ENCODE results near the gene CACNA1D. TPM values are rescaled to one million over a fixed set of nuclear protein-coding genes. Genes with fewer than 3 reads are reported as not detected.

CACNA1D gene
- total RNA-seq, 3 donors from 2014 or later, result 0.96 to 50.3 (median 32.1) TPM

DNA sequence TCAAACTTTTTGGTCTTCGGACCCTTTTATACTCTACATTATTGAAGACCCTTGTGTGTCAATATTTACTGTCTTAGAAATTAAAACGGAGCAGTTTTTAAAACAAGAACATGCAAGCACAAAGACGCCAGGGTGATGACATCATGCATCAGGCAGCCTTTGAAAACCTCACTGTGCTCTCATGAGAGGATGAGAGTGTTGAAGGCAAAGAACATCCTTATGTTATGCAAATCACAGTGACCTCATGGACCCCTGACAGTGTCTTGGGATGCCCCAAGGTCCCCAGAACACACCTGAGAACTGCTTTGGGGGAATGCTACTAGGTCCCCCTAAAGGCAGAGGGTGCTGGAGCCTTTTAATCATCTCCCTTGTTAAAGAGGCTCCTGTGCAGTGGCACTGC lies 300.2 kb downstream of the CACNA1D start:
- no peak for DNase-seq (ENCODE audit: low spot score in 2 of 2)
- no peaks in the 10 kb centered on the region for H3K36me3 ChIP-seq
- TF ChIP-seq, protein P1, sequence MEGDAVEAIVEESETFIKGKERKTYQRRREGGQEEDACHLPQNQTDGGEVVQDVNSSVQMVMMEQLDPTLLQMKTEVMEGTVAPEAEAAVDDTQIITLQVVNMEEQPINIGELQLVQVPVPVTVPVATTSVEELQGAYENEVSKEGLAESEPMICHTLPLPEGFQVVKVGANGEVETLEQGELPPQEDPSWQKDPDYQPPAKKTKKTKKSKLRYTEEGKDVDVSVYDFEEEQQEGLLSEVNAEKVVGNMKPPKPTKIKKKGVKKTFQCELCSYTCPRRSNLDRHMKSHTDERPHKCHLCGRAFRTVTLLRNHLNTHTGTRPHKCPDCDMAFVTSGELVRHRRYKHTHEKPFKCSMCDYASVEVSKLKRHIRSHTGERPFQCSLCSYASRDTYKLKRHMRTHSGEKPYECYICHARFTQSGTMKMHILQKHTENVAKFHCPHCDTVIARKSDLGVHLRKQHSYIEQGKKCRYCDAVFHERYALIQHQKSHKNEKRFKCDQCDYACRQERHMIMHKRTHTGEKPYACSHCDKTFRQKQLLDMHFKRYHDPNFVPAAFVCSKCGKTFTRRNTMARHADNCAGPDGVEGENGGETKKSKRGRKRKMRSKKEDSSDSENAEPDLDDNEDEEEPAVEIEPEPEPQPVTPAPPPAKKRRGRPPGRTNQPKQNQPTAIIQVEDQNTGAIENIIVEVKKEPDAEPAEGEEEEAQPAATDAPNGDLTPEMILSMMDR (IDR thresholded peaks at IDR 0.05), result no peak
- no peak for TF ChIP-seq POLR2AphosphoS5 (IDR thresholded peaks at IDR 0.05)
- H3K27me3 ChIP-seq, result no peaks in the 10 kb centered on the region
- H3K27ac ChIP-seq, result no peak overlapping the region
- intact Hi-C loops (cut with DNase I; ENCODE audit: low total_unique reads), result no loop called here
- H3K4me1 ChIP-seq, result no peaks in the 10 kb centered on the region
- H3K9me3 ChIP-seq, result no peaks in the 10 kb centered on the region
- no peak overlapping the region for H3K4me3 ChIP-seq

DNA sequence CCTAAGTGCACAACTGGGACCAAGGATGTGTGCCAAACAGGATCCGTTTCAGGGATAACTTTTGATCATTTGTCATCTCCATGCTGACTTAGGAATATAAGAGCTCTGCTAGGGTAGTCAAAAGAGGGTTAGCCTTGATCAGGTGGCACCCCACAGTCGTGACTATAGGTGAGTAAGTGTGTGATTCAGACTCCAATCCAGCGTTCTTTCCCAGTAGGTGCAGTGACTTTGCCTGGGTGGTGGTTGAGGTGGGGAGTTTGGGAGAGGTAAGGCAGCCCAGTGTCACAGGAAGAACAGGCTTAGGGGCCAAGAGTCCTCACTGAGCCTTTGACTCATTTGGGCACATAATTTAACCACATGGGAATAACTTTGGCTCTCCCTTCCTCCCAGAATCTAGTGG lies 300.8 kb downstream of the CACNA1D start:
- H3K27ac ChIP-seq, result no peak overlapping the region
- no peaks in the 10 kb centered on the region for H3K9me3 ChIP-seq
- DNase-seq (ENCODE audit: low spot score in 2 of 2), result no peak
- no peak overlapping the region for H3K4me3 ChIP-seq
- H3K4me1 ChIP-seq, result no peaks in the 10 kb centered on the region
- H3K27me3 ChIP-seq, result no peaks in the 10 kb centered on the region
- no peaks in the 10 kb centered on the region for H3K36me3 ChIP-seq
- intact Hi-C loops (cut with DNase I; ENCODE audit: low total_unique reads), result no loop called here
- TF ChIP-seq POLR2A (IDR thresholded peaks at IDR 0.05) (no peak), POLR2AphosphoS5 (IDR thresholded peaks at IDR 0.05) (no peak)
- TF ChIP-seq, protein P1 (IDR thresholded peaks at IDR 0.05), result no peak

DNA sequence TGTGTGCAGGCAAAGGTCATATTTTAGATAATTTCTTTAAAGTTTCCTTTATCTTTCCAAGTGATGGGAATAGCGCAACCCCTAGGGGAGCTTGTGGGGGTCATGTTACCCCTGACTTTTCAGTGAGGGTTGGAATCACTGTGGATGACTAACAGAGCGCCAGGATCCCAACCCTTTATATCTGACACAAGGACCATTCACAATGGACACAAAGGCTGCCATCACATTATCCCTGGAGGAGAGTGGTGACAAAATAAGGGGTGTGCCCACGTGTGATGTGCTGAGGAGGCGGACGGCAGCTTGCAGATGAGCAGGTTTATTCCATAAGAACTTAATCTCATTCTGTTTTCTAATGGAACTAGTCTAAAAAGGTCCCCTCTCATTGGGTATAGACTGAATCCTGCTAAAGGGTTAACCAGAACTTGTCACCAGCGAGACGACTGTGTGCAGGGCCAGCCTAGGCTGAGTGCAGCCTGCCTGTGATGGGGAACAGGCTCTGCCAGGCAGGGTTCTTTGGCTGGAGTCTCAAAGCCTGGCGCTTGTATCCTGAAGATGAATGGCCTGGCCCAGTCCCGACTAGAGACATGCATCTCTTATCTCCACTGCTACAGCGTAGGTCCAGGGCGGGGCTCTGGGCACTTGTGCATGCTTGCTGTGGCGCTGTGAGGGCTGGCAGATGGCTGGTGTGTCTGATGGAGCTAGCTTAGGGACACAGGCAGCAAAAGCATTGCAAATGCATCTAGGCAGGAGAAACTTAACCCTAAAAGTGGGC lies 301.6 kb downstream of the CACNA1D start:
- no peak for DNase-seq (ENCODE audit: low spot score in 2 of 2)
- H3K36me3 ChIP-seq, result no peaks in the 10 kb centered on the region

DNA sequence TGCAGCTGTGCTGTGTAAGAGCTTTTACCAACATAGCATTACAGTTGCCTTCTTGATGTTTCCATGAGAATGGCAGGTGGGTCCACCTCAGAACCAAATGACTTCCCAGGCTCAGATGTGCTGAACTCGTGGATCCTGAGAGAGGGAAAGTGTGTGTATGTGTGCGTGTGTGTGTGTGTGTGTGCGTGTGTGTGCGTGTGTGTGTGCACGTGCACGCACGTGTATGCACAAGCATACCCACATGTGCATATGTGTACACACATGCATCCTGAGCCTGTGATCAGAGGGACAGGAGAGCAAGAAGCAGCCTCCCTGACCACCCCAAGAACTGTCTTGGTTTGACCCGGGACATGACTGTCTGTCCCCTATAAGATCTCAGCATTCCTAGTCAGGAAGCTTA lies 303.7 kb downstream of the CACNA1D start:
- no peak for DNase-seq (ENCODE audit: low spot score in 2 of 2)
- H3K27ac ChIP-seq, result no peak overlapping the region
- H3K4me1 ChIP-seq, result no peaks in the 10 kb centered on the region
- intact Hi-C loops (cut with DNase I; ENCODE audit: low total_unique reads), result no loop called here
- no peak overlapping the region for H3K4me3 ChIP-seq
- TF ChIP-seq POLR2AphosphoS5 (IDR thresholded peaks at IDR 0.05), result no peak
- no peak for TF ChIP-seq POLR2A (IDR thresholded peaks at IDR 0.05)
- TF ChIP-seq, protein P1 (IDR thresholded peaks at IDR 0.05), result no peak
- H3K36me3 ChIP-seq, result no peaks in the 10 kb centered on the region
- no peaks in the 10 kb centered on the region for H3K27me3 ChIP-seq
- H3K9me3 ChIP-seq, result no peaks in the 10 kb centered on the region

More for the DNA sequence above, 301.6 kb downstream of the CACNA1D start:
- Histone ChIP-seq H3K9me3 (no peaks in the 10 kb centered on the region), H3K4me1 (no peaks in the 10 kb centered on the region), H3K27me3 (no peaks in the 10 kb centered on the region), H3K4me3 (no peak overlapping the region), H3K27ac (no peak overlapping the region)
- intact Hi-C loops (cut with DNase I; ENCODE audit: low total_unique reads), result no loop called here
- no peak for TF ChIP-seq POLR2A (IDR thresholded peaks at IDR 0.05)
- no peak for TF ChIP-seq POLR2AphosphoS5 (IDR thresholded peaks at IDR 0.05)
- TF ChIP-seq, protein P1 (IDR thresholded peaks at IDR 0.05), result no peak

DNA sequence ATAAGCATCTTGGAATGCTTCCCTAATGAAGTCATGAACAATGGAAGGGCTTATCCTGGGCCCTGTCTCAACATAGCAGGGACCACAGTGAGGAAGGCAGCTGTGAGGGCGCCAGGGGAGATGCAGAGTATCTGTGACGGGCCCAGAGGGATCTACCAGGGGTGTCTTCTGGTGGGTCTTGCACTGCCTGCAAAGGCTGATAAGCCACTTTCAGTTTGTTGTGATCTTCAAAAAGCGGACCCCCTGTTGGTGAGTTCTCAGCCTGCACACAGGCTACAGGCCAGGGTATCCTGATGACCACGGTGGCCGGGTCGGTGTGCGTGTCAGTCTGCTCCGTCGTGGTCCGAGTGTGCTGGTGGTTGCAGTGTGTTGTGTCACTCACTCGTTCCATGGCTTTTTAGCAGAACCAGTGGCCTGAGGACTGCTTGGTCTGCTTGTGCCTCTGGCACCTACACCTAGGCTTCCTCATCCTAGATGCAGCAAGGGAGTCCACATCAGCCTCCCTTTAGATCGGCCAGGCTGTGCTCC lies 305.0 kb downstream of the CACNA1D start:
- no peaks in the 10 kb centered on the region for H3K4me1 ChIP-seq
- no peaks in the 10 kb centered on the region for H3K9me3 ChIP-seq
- H3K27ac ChIP-seq, result no peak overlapping the region
- H3K27me3 ChIP-seq, result no peaks in the 10 kb centered on the region
- TF ChIP-seq, protein P1 (IDR thresholded peaks at IDR 0.05), result no peak
- TF ChIP-seq POLR2AphosphoS5 (IDR thresholded peaks at IDR 0.05), result no peak
- no peak for TF ChIP-seq POLR2A (IDR thresholded peaks at IDR 0.05)
- no peak overlapping the region for H3K4me3 ChIP-seq
- no peaks in the 10 kb centered on the region for H3K36me3 ChIP-seq
- DNase-seq (ENCODE audit: low spot score in 2 of 2), result no peak
- intact Hi-C loops (cut with DNase I; ENCODE audit: low total_unique reads), result no loop called here
